Muscle of leg (tissue), 11 donors: ENCODE measurements around the gene NCMAP. TPM values are rescaled to one million over a fixed set of nuclear protein-coding genes. Genes with fewer than 3 reads are reported as not detected.

Source experiments
- DNase-seq: peaks from one replicate; pipeline ENCODE4 v3.0.0; 2013
- H3K27ac ChIP-seq: one replicate; pipeline ENCODE4 v1.5.1; 2013; ENCODE audit warnings: mild to moderate bottlenecking, low read length, control low read depth
- H3K27me3 ChIP-seq: one replicate; pipeline ENCODE4 v1.6.1; 2013; ENCODE audit warnings: low read length; ENCODE audit not compliant: control insufficient read depth, insufficient read depth
- H3K36me3 ChIP-seq: one replicate; pipeline ENCODE4 v1.6.1; 2013; ENCODE audit warnings: low read length; ENCODE audit not compliant: control insufficient read depth, insufficient read depth
- H3K4me1 ChIP-seq: one replicate; pipeline ENCODE4 v1.6.1; 2013; ENCODE audit warnings: low read length; ENCODE audit not compliant: control insufficient read depth, insufficient read depth
- H3K4me3 ChIP-seq: one replicate; pipeline ENCODE4 v1.5.1; 2013; ENCODE audit warnings: low read length, control low read depth
- H3K9me3 ChIP-seq: replicated peaks from 2 replicates; pipeline ENCODE4 v1.6.1; 2013; ENCODE audit warnings: low read depth, low read length; ENCODE audit not compliant: control insufficient read depth
- WGBS: methylation state at CpG from one replicate; pipeline ENCODE4 v1.1.5; 2013; ENCODE audit warnings: missing lambda C conversion rate; ENCODE audit not compliant: insufficient coverage; 5-methylcytosine and 5-hydroxymethylcytosine counted together
- polyA plus RNA-seq, 8 donors: library from polyadenylated mRNA; unstranded; fragments of 120-200 nt; gene quantifications; one replicate each; pipeline versions ENCODE4 v1.2.1 to v1.2.3, GENCODE V29; 2013; ENCODE audit warnings: inconsistent platforms in 1 of 8, low replicate concordance in 1 of 8; ENCODE audit not compliant: insufficient read length in 8 of 8, insufficient read depth in 1 of 8
- total RNA-seq: library from RNA; stranded (reverse); fragments of 120-200 nt; gene quantifications from one replicate; pipeline ENCODE4 v1.2.4, GENCODE V29; 2013

The NCMAP gene
- total and polyA plus RNA-seq, 9 donors: 0.05 to 0.92 (median 0.08) TPM; not detected in 3

- H3K27ac ChIP-seq: no peak overlapping the region
- peaks cover 52% of the 10 kb centered on the region for H3K27me3 ChIP-seq
- no peak for DNase-seq
- WGBS: 37% methylated on average over 18 of the region's 19 CpGs
- H3K9me3 ChIP-seq: no peaks in the 10 kb centered on the region
- no peaks in the 10 kb centered on the region for H3K36me3 ChIP-seq
- H3K4me3 ChIP-seq: no peak overlapping the region
- peaks cover 18% of the 10 kb centered on the region for H3K4me1 ChIP-seq
Measured at GRCh38 chr1:24556414-24556795, 518 bp downstream of the NCMAP start.

DNA sequence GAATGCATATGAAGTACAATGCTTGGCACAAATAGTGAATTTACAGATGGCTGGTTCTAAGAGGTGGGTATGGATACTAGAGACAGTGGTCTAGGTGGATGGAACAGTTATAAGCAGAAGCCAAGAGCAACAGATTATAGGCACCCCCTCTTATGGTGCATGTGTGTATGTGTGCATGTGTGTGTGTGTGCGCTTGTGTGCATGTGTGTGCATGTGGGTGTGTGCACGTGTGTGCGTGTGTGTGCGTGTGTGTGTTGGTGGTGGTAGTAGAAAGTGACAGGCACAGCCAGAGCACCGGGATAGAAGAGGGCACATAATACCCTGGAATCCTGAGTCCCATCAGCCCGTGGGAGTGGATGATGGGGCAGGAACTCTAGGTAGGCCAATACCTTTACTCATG lies 1.3 kb downstream of the NCMAP start:
- peaks cover 52% of the 10 kb centered on the region for H3K27me3 ChIP-seq
- 92% methylated on average over 6 of the region's 6 CpGs for WGBS
- no peaks in the 10 kb centered on the region for H3K36me3 ChIP-seq
- no peaks in the 10 kb centered on the region for H3K9me3 ChIP-seq
- no peak overlapping the region for H3K4me3 ChIP-seq
- H3K27ac ChIP-seq: no peak overlapping the region
- no peak for DNase-seq
- H3K4me1 ChIP-seq: peaks cover 15% of the 10 kb centered on the region

DNA sequence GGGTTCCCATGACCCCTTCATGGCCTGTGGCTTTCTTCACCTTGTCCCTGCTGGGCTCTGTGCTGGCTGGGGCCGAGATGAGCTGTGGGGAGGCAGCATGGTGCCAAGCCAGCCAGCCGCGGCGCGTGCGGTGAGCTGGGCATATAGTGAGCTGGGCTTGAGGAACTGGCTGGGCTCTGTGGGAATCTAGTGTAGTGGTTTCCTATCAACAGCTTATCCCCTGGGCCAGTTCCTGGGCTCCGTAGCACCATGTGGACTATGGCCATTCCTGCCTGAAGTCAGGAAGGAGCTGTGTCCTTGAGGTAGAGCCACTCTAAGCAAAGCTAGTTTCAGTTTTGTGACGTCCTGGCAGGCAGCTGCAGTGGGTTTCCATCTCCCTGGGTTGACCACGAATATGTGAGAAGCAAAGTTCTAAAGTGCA lies 1.8 kb downstream of the NCMAP start:
- Histone ChIP-seq H3K9me3 (no peaks in the 10 kb centered on the region), H3K4me1 (peaks cover 12% of the 10 kb centered on the region), H3K4me3 (no peak overlapping the region), H3K36me3 (no peaks in the 10 kb centered on the region), H3K27me3 (peaks cover 53% of the 10 kb centered on the region), H3K27ac (no peak overlapping the region)
- no peak for DNase-seq
- WGBS: 81% methylated on average over 9 of the region's 9 CpGs

GRCh38 chr1:24558455-24558854 lies 2.6 kb downstream of the NCMAP start:
- H3K9me3 ChIP-seq: no peaks in the 10 kb centered on the region
- DNase-seq: no peak
- H3K4me1 ChIP-seq: peaks cover 12% of the 10 kb centered on the region
- no peak overlapping the region for H3K4me3 ChIP-seq
- peaks cover 51% of the 10 kb centered on the region for H3K27me3 ChIP-seq
- no peaks in the 10 kb centered on the region for H3K36me3 ChIP-seq
- WGBS: no CpG with 5 or more reads among the region's 7 CpGs
- no peak overlapping the region for H3K27ac ChIP-seq

DNA sequence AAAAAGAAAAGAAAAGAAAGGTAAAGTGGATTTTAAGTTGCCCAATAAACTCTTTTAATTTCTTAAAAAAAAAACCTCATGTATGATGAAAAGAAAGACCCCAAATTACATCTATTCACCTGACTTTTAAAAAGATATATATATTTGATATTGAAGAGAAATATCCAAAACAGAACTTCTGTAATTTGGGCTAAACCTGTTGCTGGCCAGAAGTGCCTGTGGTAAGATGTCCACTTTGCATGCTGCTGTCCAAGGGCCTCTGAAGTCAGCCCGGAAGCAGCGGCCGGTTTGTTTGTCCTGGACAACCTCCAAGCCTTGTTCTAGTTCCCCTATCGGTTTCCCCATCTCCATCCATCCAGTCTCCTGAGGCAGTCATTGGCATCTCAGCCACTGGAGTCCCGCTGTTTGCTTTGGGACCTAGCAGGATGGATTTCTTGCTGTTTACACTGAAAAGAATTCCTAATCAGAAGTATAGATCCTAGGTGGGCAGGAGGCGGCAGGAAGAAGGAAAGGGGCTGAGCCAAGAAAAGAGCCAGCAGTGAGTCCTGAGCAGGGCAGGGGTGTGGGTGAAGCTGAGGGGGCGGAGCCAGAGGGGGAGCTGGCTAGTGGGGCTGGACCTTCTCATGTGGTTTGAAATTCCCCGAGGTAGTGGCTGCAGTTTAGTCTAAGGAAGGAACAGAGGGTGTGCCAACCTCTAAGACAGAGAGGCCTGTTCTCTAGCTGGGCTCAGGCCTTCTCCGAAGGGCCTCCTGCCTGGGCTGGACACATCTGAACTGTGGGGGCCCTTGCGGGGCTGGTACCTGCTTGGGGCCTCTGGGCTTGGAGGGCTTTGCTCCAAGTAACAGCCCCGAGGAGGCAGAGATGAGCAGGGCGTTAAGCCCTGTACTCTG lies 3.3 kb downstream of the NCMAP start:
- 42% methylated on average over 11 of the region's 12 CpGs for WGBS
- DNase-seq: peak; percentile 47
- Histone ChIP-seq H3K9me3 (no peaks in the 10 kb centered on the region), H3K27ac (no peak overlapping the region), H3K4me1 (peaks cover 12% of the 10 kb centered on the region), H3K36me3 (no peaks in the 10 kb centered on the region), H3K4me3 (no peak overlapping the region), H3K27me3 (peaks cover 46% of the 10 kb centered on the region)

- no peak for DNase-seq
- H3K36me3 ChIP-seq: no peaks in the 10 kb centered on the region
- WGBS: 53% methylated on average over 5 of the region's 6 CpGs
- peaks cover 34% of the 10 kb centered on the region for H3K27me3 ChIP-seq
- H3K4me1 ChIP-seq: peaks cover 11% of the 10 kb centered on the region
- no peaks in the 10 kb centered on the region for H3K9me3 ChIP-seq
- H3K4me3 ChIP-seq: no peak overlapping the region
- no peak overlapping the region for H3K27ac ChIP-seq
Measured at GRCh38 chr1:24560361-24560760, 4.5 kb downstream of the NCMAP start.

DNA sequence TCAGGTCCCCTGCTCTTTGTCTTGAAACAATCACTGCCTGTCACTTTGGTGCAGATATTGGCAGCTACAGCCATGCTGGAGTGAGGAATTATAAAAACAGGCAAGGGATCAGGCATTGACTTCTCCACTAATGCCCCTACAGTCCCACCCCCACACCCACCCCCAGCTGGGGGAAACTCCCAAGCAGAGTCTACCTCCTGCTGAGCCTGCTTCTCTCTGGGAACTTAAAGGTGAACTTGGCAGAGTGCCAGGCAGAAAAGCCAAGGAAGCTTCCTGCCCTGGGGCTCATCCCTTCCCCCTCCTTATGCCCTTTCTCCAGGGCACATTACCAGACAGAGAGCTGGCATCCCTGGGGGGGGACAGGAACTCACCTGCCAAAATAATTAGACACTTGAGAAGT lies 6.7 kb downstream of the NCMAP start:
- Histone ChIP-seq H3K27me3 (peaks cover 13% of the 10 kb centered on the region), H3K9me3 (no peaks in the 10 kb centered on the region), H3K36me3 (no peaks in the 10 kb centered on the region), H3K4me3 (no peak overlapping the region), H3K4me1 (peaks cover 7% of the 10 kb centered on the region), H3K27ac (no peak overlapping the region)
- no peak for DNase-seq

GRCh38 chr1:24564695-24565094 lies 8.8 kb downstream of the NCMAP start:
- WGBS: no CpG with 5 or more reads among the region's 2 CpGs
- H3K9me3 ChIP-seq: no peaks in the 10 kb centered on the region
- no peaks in the 10 kb centered on the region for H3K4me1 ChIP-seq
- no peaks in the 10 kb centered on the region for H3K36me3 ChIP-seq
- H3K27me3 ChIP-seq: peaks cover 4% of the 10 kb centered on the region
- no peak for DNase-seq
- no peak overlapping the region for H3K4me3 ChIP-seq
- no peak overlapping the region for H3K27ac ChIP-seq

- H3K27ac ChIP-seq: no peak overlapping the region
- 78% methylated on average over 3 of the region's 3 CpGs for WGBS
Measured at GRCh38 chr1:24566236-24566867, 10.5 kb downstream of the NCMAP start.

DNA sequence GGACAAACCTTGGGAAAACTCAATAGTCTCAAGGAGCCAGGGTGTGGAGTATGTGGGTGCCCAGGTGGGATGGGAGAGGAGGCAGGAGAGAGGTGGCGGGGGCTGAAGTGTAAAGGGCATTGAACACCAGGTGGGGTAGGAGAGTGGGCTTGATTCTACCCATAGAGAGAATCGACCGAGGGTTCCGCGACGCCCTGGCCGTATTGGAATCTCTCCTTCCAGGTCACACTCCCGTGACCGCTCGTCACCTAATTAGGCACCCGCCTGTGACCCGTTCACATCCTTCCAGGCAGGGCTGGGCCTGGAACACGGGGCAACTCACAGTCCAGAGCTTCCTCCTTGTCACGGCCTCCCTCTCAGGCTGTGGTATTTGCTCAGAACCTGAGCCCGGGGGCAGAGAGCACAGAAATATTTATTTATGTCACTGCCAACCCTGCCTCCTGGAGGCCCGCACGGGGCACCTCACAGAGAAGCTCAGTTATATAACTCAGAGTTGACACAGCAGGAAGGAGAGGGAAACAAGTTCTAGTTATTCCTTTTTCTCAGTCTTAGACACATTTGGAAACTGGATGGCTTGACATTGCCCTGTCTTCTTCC lies 12.0 kb downstream of the NCMAP start:
- Histone ChIP-seq H3K27me3 (no peaks in the 10 kb centered on the region), H3K36me3 (no peaks in the 10 kb centered on the region), H3K27ac (no peak overlapping the region), H3K4me3 (no peak overlapping the region), H3K4me1 (no peaks in the 10 kb centered on the region), H3K9me3 (no peaks in the 10 kb centered on the region)
- whole genome bisulfite sequencing: 48% methylated on average over 12 of the region's 17 CpGs
- no peak for DNase-seq

More at GRCh38 chr1:24566236-24566867, 10.5 kb downstream of the NCMAP start:
- Histone ChIP-seq H3K36me3 (no peaks in the 10 kb centered on the region), H3K27me3 (peaks cover 2% of the 10 kb centered on the region), H3K4me1 (no peaks in the 10 kb centered on the region), H3K4me3 (no peak overlapping the region), H3K9me3 (no peaks in the 10 kb centered on the region)
- no peak for DNase-seq
